T-helper 2 cell treated with Interferon-gamma antibody and Interleukin-4, amounts not matched to agents 5 μg/mL and 100 μg/mL, for 36 hours (primary cell): ENCODE results near the gene DRC7.

ENCODE experiments used
- DNase-seq: peaks from one replicate; pipeline ENCODE4 v3.0.0; 2021; ENCODE audit warnings: low spot score
- H3K27ac Mint-ChIP-seq: one replicate; pipeline ENCODE4 v1.8.0; 2021; ENCODE audit warnings: mild to moderate bottlenecking, mixed read lengths
- H3K27me3 Mint-ChIP-seq: one replicate; pipeline ENCODE4 v1.8.0; 2021; ENCODE audit warnings: low read depth, mixed read lengths
- H3K36me3 Mint-ChIP-seq: one replicate; pipeline ENCODE4 v1.8.0; 2021; ENCODE audit warnings: low read depth, mixed read lengths
- H3K4me1 Mint-ChIP-seq: one replicate; pipeline ENCODE4 v1.8.0; 2021; ENCODE audit warnings: low read depth, mixed read lengths
- H3K4me3 Mint-ChIP-seq: one replicate; pipeline ENCODE4 v1.8.0; 2022; ENCODE audit warnings: mild to moderate bottlenecking, moderate library complexity, mixed read lengths
- H3K9me3 Mint-ChIP-seq: one replicate; pipeline ENCODE4 v1.8.0; 2021; ENCODE audit warnings: mixed read lengths

DRC7 gene

DNA sequence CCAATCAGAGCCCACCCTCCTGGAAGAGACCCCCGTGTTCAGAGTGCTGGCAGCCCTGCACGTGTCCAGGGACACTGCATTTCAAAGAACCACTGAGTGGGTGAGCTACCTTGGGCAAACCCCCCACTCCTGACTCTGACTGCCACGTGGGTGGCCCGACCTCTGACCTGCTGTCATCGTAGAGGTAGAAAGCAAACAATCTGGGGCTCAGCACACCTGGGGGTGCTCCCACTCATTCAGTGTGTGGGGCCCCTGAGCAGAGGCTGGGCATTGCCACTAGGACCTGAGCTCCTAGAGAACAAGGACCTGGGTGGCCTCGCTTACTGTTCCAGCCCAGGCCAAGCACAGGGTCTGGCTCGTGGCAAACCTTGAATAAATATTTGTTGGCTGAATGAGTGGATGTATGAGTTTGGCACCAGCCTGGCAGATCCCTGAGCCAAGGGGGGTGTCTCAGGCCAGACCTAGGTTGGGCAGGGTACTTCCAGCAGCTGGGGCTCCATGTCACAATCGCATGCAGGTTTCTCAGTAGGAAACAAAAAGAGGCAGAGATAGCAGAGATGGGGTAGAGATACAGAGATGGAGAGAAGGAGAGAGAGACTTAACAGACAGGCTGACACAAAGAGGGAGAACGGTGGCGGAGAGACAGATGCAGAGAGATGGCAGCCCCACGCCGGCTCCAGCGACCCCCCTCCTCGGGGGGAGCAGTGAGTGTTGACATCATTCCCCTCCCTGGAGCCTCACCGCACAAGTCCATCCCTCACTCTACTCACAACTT, 5.4 kb upstream of the DRC7 start:
- H3K4me1 Mint-ChIP-seq: peaks cover 22% of the 10 kb centered on the region
- no peak for DNase-seq
- peak overlapping the region; percentile 52 for H3K4me3 Mint-ChIP-seq

DNA sequence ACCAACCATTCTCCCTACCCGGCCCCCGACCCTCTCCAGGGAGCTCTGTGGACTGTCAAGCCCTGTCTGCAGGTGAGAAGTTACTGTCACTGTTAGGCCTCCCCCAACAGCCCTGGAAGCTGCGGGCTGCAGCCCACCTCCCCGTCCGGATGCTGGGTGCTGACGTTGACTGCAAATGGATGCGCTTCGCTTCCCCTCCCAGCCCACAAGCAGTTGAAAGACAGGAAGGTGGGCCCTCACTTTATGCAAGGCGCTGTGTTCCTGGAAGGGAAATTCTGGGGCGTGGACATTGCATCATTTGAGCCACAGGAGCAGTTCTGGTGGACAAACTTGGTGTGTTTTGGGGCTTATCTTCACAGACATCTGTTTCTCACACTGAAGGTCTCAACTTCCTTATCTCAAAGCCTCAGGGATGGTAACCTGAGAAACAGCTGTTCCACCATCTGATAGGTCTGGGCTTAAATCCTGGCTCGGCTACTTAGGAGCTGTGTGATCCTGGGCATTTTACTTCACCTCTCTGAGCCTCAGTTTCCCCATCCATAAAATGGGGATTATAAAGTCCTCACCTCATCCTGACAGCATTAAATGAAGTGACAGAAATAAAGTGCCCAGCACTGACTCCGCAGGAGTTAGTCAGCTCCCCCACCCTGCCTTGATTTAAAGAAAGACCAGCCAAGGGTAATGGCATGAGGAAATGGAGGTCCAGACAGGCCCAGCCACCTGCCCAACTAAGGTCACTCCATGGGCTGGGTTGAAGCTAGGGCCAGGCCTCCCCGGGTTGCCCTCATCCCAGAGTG, 4.6 kb upstream of the DRC7 start:
- Mint-ChIP-seq H3K4me1 (peaks cover 27% of the 10 kb centered on the region), H3K27ac (peak overlapping the region; percentile 85), H3K27me3 (peaks cover 8% of the 10 kb centered on the region), H3K9me3 (no peaks in the 10 kb centered on the region), H3K36me3 (no peaks in the 10 kb centered on the region), H3K4me3 (peak overlapping the region; percentile 52)
- peak; percentile 35 for DNase-seq

More for the DNA sequence above, 5.4 kb upstream of the DRC7 start:
- Mint-ChIP-seq H3K27me3 (peaks cover 8% of the 10 kb centered on the region), H3K27ac (peak overlapping the region; percentile 85), H3K36me3 (no peaks in the 10 kb centered on the region), H3K9me3 (no peaks in the 10 kb centered on the region)

DNA sequence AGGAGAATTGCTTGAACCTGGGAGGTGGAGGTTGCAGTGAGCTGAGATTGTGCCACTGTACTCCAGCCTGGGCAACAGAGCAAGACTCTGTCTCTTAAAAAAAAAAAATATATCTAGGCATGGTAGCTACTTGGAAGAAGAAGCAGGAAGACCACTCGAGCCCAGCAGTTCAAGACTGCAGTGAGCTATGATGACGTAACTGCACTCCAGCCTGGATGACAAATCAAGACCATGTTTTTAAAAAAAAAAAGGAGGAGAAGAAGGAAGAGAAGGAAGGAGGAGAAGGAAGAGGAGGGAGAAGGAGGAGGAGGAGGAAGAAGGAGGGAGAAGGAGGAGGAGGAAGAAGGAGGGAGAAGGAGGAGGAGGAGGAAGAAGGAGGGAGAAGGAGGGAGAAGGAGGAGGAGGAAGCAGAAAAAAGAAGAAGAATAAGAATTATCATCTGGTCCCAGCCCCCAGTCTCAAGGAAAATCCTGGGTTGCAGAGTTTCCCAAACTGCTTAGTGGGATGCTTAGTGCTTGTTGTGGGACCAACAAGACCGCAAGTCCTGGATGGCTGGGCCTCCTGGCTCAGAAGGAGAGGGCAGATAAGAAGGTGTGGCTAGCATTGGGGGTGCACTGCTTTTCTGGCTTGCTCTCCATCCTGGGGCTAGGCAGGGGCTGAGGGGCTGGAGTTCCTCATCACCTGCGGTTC, 3.7 kb upstream of the DRC7 start:
- peak overlapping the region; percentile 45 for H3K27ac Mint-ChIP-seq

DNA sequence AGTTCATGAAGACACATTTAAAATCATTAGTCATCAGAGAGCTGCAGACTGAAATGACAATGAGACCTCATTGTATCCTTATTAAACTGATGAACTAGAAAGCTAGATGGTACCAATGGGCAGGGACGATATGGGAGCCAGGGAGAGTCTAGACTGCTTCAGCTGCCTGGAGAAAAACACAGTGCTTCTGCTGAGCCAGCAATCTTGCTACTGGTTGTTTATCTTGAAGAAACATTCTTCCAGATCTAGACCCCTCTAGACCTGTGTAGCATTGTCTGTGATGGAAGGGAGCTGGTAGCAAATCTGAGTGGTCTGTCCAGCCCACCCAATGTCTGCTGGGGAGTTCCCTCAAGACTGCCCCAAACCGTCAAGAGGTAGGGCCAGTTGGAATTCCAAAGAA, 2.0 kb upstream of the DRC7 start:
- DNase-seq: no peak
- no peaks in the 10 kb centered on the region for H3K36me3 Mint-ChIP-seq
- peaks cover 8% of the 10 kb centered on the region for H3K27me3 Mint-ChIP-seq
- no peak overlapping the region for H3K4me3 Mint-ChIP-seq
- H3K27ac Mint-ChIP-seq: no peak overlapping the region
- no peaks in the 10 kb centered on the region for H3K9me3 Mint-ChIP-seq
- peaks cover 28% of the 10 kb centered on the region for H3K4me1 Mint-ChIP-seq

More for the DNA sequence above, 3.7 kb upstream of the DRC7 start:
- Mint-ChIP-seq H3K4me3 (no peak overlapping the region), H3K36me3 (no peaks in the 10 kb centered on the region), H3K27me3 (peaks cover 8% of the 10 kb centered on the region), H3K9me3 (no peaks in the 10 kb centered on the region), H3K4me1 (peaks cover 28% of the 10 kb centered on the region)
- DNase-seq: no peak

DNA sequence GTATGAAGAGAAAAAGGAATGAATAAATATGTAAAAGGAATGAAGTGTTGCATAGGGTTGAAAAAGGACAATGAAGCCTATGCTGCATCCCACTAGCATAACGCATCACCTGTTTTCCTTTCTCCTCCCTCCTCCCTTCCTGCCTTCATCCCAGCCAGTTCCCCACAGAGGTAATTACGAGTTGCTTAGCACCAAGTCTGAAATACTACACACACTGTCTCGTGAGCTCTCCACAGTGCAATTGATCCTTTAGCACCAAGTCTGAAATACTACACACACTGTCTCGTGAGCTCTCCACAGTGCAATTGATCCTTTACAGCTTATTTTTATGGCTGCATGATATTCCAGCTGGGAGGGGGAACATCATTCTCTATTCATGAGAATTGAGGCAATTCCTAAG, 1.1 kb upstream of the DRC7 start:
- Mint-ChIP-seq H3K4me1 (peaks cover 25% of the 10 kb centered on the region), H3K36me3 (no peaks in the 10 kb centered on the region), H3K27me3 (peaks cover 8% of the 10 kb centered on the region), H3K9me3 (no peaks in the 10 kb centered on the region), H3K27ac (no peak overlapping the region), H3K4me3 (no peak overlapping the region)
- DNase-seq: no peak

DNA sequence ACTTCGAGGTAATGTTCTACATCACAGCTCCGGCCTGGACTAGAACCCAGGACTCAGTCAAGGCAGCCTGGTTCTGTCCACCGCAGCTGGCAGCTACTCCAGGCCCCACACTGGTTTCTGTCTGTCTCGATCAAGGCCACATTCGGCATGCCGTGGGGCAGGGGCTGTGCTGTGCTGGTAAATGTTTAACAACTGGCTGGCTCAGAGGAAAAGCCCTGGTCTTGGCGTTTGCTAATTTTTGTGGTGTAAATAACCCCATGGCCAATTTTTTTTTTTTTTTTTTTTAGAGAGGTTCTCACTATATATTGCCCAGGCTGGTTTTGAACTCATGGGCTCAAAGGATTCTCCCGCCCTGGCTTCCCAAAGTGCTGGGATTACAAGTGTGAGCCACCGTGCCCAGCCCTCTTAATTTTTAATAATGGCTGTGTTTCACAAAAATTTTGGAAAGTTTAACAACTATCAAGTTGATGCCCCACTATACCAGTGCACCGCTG, 328 bp upstream of the DRC7 start:
- Mint-ChIP-seq H3K4me3 (no peak overlapping the region), H3K9me3 (no peaks in the 10 kb centered on the region), H3K27me3 (peaks cover 8% of the 10 kb centered on the region), H3K4me1 (peaks cover 20% of the 10 kb centered on the region), H3K36me3 (no peaks in the 10 kb centered on the region), H3K27ac (no peak overlapping the region)
- no peak for DNase-seq

DNA sequence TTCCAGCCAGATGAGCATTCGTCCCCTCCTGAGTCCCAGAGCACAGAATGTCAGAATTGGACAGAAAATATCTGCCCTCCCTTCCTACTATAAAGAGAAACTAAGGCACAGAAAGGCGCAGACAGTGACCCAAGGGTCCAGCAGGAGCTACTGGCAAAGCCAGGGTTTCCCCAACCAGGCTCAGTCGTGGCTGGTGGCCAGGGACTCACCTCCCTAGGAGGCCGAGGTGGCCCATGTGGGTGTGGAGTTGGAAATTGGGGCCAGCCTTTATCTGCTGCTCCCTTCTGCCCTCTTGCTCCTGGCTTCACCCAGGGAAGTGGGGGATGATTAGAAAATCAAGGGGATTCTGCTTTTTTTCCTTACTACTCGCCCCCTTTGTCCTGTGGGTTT, 1.1 kb downstream of the DRC7 start:
- Mint-ChIP-seq H3K9me3 (no peaks in the 10 kb centered on the region), H3K4me3 (no peak overlapping the region), H3K27me3 (peaks cover 7% of the 10 kb centered on the region), H3K36me3 (no peaks in the 10 kb centered on the region), H3K27ac (peak overlapping the region; percentile 26), H3K4me1 (peaks cover 9% of the 10 kb centered on the region)
- DNase-seq: no peak

DNA sequence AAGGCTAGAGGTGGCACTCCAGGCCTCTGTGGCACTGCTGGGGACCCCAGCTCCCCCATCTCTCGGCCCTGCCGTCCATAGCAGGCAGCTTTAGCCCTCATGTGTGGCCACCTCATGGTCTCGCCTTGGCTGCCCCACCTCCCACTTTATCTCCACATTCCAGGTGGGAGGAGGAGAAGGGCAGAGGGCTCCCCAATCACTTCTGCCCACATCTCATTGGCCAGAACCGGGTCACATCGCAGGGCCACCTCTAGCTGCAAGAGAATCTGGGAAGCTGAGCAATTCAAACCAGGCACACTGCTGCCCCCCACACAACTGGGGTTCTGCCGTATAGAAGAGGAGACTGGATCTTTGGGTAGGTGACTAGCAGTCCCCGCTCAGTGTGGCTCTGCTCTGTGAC, 1.6 kb downstream of the DRC7 start:
- Mint-ChIP-seq H3K9me3 (no peaks in the 10 kb centered on the region), H3K27ac (no peak overlapping the region), H3K27me3 (peaks cover 4% of the 10 kb centered on the region), H3K4me3 (no peak overlapping the region), H3K4me1 (peaks cover 7% of the 10 kb centered on the region), H3K36me3 (no peaks in the 10 kb centered on the region)
- DNase-seq: no peak

DNA sequence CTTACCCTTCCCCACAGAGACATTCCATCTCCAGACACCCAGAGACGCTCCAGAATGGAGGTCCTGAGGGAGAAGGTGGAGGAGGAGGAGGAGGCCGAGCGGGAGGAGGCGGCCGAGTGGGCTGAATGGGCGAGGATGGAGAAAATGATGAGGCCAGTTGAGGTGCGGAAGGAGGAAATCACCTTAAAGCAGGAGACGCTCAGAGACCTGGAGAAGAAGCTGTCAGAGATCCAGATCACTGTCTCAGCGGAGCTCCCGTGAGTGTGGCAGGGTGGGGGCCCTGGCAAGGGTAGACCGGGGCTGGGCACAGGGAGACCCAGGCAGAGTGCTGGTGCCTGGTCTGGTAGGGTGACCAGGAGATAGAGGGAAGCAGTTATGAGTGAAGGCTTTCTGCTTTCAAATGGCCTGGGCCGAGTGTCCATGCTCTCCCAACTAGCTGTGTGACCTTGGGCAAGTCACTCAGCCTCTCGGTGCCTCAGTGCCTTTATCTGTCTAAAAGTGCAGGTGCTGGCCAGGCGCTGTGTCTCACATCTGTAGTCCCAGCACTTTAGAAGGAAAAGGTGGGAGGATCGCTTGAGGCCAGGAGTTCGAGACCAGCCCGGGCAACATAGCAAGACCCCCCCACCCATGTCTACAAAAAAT, 3.4 kb downstream of the DRC7 start:
- H3K27me3 Mint-ChIP-seq: no peaks in the 10 kb centered on the region
- H3K4me3 Mint-ChIP-seq: no peak overlapping the region
- no peak for DNase-seq
- peaks cover 7% of the 10 kb centered on the region for H3K4me1 Mint-ChIP-seq
- no peaks in the 10 kb centered on the region for H3K9me3 Mint-ChIP-seq
- no peaks in the 10 kb centered on the region for H3K36me3 Mint-ChIP-seq
- no peak overlapping the region for H3K27ac Mint-ChIP-seq

DNA sequence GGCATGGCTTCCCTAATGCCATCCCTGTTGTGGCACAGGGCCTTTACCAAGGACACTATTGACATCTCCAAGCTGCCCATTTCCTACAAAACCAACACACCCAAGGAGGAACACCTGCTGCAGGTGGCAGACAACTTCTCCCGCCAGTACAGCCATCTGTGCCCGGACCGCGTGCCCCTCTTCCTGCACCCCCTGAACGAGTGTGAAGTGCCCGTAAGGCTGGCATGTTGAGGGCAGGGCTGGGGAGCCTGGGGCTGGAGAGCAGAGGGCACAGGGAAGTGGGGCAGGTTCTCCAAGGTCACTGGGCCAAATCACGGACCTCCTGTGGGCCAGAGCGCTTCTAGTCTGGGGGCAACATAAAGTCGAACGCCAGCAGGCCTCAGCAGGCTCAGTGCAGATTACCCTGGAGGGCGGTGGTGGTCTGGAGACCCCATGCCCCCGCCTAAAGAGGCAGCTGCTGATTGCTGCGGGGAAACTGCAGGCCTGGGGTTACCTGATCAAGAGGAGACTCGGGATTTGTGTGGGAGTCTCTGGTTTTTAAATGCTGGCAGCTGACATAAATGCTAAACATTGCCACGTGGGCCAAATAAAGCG, 4.3 kb downstream of the DRC7 start:
- no peak for DNase-seq
- no peaks in the 10 kb centered on the region for H3K36me3 Mint-ChIP-seq
- no peak overlapping the region for H3K27ac Mint-ChIP-seq
- no peak overlapping the region for H3K4me3 Mint-ChIP-seq
- H3K4me1 Mint-ChIP-seq: peaks cover 7% of the 10 kb centered on the region
- no peaks in the 10 kb centered on the region for H3K27me3 Mint-ChIP-seq
- H3K9me3 Mint-ChIP-seq: no peaks in the 10 kb centered on the region

DNA sequence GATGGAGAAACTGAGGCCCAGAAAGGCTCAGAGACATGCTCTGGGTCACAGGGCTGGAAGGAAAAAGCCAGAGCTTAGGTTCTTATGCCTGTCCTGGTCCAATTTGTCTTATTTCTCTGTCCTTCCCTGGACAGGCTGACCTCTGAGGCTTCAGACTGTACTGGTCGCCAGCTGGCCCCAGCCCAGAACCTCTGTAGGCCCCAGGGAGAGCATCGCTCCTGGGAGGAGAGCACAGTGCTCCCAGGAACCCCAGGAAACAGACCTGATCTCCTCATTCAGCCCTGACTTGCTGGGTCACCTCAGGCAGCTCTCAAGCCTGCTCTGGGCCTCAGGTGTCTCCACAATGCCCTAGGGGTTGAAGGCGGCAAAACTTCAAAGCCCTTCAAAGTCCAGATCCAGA, 4.9 kb downstream of the DRC7 start:
- H3K9me3 Mint-ChIP-seq: no peaks in the 10 kb centered on the region
- peaks cover 6% of the 10 kb centered on the region for H3K4me1 Mint-ChIP-seq
- H3K36me3 Mint-ChIP-seq: no peaks in the 10 kb centered on the region
- H3K27ac Mint-ChIP-seq: no peak overlapping the region
- H3K27me3 Mint-ChIP-seq: no peaks in the 10 kb centered on the region
- DNase-seq: no peak
- no peak overlapping the region for H3K4me3 Mint-ChIP-seq

DNA sequence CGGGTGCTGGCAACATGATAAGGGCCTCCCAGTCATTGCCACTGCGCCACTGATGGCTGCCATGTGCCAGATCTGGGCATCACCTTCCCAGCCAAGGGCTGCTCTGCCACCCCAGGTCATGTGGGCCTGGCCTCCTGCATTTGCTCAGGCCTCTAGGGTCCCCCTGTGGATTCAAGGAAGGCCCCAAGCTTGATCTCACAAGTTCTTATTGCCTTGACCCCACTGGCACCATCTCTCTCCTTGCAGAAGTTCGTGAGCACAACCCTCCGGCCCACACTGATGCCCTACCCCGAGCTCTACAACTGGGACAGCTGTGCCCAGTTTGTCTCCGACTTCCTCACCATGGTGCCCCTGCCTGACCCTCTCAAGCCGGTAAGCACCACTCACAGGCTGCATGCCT, 5.3 kb downstream of the DRC7 start:
- H3K36me3 Mint-ChIP-seq: no peaks in the 10 kb centered on the region
- H3K27me3 Mint-ChIP-seq: no peaks in the 10 kb centered on the region
- H3K27ac Mint-ChIP-seq: no peak overlapping the region
- peaks cover 2% of the 10 kb centered on the region for H3K4me1 Mint-ChIP-seq
- H3K4me3 Mint-ChIP-seq: no peak overlapping the region
- DNase-seq: no peak
- no peaks in the 10 kb centered on the region for H3K9me3 Mint-ChIP-seq

DNA sequence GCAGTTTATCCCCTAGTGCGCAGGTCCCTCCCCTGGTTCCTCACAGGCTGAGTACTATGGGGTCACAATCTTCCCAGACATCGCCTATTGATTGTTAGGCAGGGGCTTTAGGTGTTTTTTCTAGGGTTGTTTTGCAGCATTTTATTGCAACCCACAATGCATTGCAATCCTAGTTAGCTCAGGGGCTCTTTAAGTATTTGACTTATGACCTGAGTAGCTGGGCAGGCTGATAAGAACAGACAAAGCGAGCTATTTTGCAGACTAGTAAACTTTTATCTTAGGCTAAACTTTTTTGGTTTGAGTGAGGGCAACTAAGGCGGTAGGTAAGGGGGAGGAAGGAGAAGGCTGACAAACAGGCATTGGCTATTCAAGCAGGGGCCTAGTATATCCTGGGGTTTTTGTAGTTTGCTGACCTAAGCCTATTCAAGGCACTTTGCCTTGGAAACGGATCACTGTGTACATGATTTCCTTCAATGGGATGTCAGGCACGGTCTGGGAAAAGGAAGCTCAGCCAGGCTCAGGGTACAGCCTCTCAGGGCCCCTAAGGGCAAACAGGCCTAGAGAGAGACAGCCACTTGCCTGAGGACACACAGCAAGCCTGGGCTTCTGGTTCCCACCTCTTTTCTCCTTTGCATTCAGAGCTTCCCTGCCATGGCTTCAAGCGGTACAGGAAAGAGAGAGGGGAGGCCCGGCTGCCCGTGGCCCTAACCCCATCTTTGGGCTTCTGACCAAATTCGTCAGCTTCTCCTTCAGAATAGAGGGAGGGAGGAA, 6.4 kb downstream of the DRC7 start:
- no peaks in the 10 kb centered on the region for H3K4me1 Mint-ChIP-seq
- H3K4me3 Mint-ChIP-seq: no peak overlapping the region
- DNase-seq: no peak
- no peaks in the 10 kb centered on the region for H3K36me3 Mint-ChIP-seq
- no peaks in the 10 kb centered on the region for H3K27me3 Mint-ChIP-seq
- no peak overlapping the region for H3K27ac Mint-ChIP-seq
- no peaks in the 10 kb centered on the region for H3K9me3 Mint-ChIP-seq
